Parathyroid adenoma (tissue), 2 donors: ENCODE data around the gene ZNF3.

Source experiments
- H2AFZ ChIP-seq: fragments of 300-600 bp; sonication (generic); one replicate; pipeline ENCODE4 v1.7.0; 2017; ENCODE audit warnings: antibody characterized with exemption, mild to moderate bottlenecking
- H3K27ac ChIP-seq: fragments of 300-600 bp; sonication (generic); one replicate; pipeline ENCODE4 v1.7.0; 2017
- H3K27me3 ChIP-seq: fragments of 300-600 bp; sonication (generic); one replicate; pipeline ENCODE4 v1.7.0; 2017; ENCODE audit warnings: low read length; ENCODE audit not compliant: control insufficient read depth, insufficient read depth
- H3K36me3 ChIP-seq: fragments of 300-600 bp; sonication (generic); one replicate; pipeline ENCODE4 v1.7.0; 2017; ENCODE audit warnings: low read length; ENCODE audit not compliant: control insufficient read depth, insufficient read depth
- H3K4me1 ChIP-seq: fragments of 300-600 bp; sonication (generic); one replicate; pipeline ENCODE4 v1.7.0; 2017; ENCODE audit warnings: control low read depth
- H3K4me2 ChIP-seq: fragments of 300-600 bp; sonication (generic); one replicate; pipeline ENCODE4 v1.7.0; 2017; ENCODE audit warnings: low read length
- H3K4me3 ChIP-seq: fragments of 300-600 bp; sonication (generic); one replicate; pipeline ENCODE4 v1.7.0; 2017; ENCODE audit warnings: low read depth, low read length
- H3K79me2 ChIP-seq: fragments of 300-600 bp; sonication (generic); one replicate; pipeline ENCODE4 v1.7.0; 2017; ENCODE audit warnings: control low read depth
- H3K9ac ChIP-seq: fragments of 300-600 bp; sonication (generic); one replicate; pipeline ENCODE4 v1.7.0; 2017; ENCODE audit warnings: mild to moderate bottlenecking
- H3K9me3 ChIP-seq: fragments of 300-600 bp; sonication (generic); one replicate; pipeline ENCODE4 v1.7.0; 2017; ENCODE audit warnings: low read length; ENCODE audit not compliant: control insufficient read depth
- CTCF ChIP-seq: fragments of 300-600 bp; sonication (generic); IDR thresholded peaks from one replicate; pipeline ENCODE4 v1.7.0; 2017; ENCODE audit warnings: antibody characterized with exemption, mild to moderate bottlenecking
- donor health status: primary hyperparathyroidism.

ZNF3 gene

GRCh38 chr7:100065452-100066186 lies 15.9 kb downstream of the ZNF3 start:
- H3K79me2 ChIP-seq = no peaks in the 10 kb centered on the region
- H3K4me1 ChIP-seq = no peaks in the 10 kb centered on the region
- no peak overlapping the region for H3K4me3 ChIP-seq
- H3K4me2 ChIP-seq = no peak overlapping the region
- no peak overlapping the region for H2AFZ ChIP-seq
- H3K9me3 ChIP-seq = no peaks in the 10 kb centered on the region
- no peaks in the 10 kb centered on the region for H3K27me3 ChIP-seq
- TF ChIP-seq CTCF = no peak
- H3K9ac ChIP-seq = no peak overlapping the region
- H3K27ac ChIP-seq = no peak overlapping the region
- H3K36me3 ChIP-seq = no peaks in the 10 kb centered on the region

- Histone ChIP-seq H3K9ac (no peak overlapping the region), H3K27me3 (no peaks in the 10 kb centered on the region), H3K4me1 (no peaks in the 10 kb centered on the region), H3K4me3 (no peak overlapping the region), H2AFZ (no peak overlapping the region), H3K79me2 (no peaks in the 10 kb centered on the region), H3K36me3 (no peaks in the 10 kb centered on the region), H3K27ac (no peak overlapping the region), H3K9me3 (no peaks in the 10 kb centered on the region), H3K4me2 (no peak overlapping the region)
- no peak for TF ChIP-seq CTCF
Observed at GRCh38 chr7:100064162-100064561, 17.4 kb downstream of the ZNF3 start.

GRCh38 chr7:100063376-100063775 lies 18.1 kb downstream of the ZNF3 start:
- Histone ChIP-seq H3K4me3 (no peak overlapping the region), H3K4me1 (no peaks in the 10 kb centered on the region), H3K4me2 (no peak overlapping the region), H3K9me3 (no peaks in the 10 kb centered on the region), H3K27ac (no peak overlapping the region), H3K36me3 (no peaks in the 10 kb centered on the region), H3K27me3 (no peaks in the 10 kb centered on the region), H3K9ac (no peak overlapping the region), H2AFZ (no peak overlapping the region), H3K79me2 (peaks cover 3% of the 10 kb centered on the region)
- no peak for TF ChIP-seq CTCF

GRCh38 chr7:100061518-100062193 lies 19.9 kb downstream of the ZNF3 start:
- TF ChIP-seq CTCF = no peak
- no peak overlapping the region for H3K27ac ChIP-seq
- H2AFZ ChIP-seq = no peak overlapping the region
- no peak overlapping the region for H3K4me2 ChIP-seq
- H3K79me2 ChIP-seq = peaks cover 3% of the 10 kb centered on the region
- no peaks in the 10 kb centered on the region for H3K36me3 ChIP-seq
- H3K9ac ChIP-seq = no peak overlapping the region
- no peaks in the 10 kb centered on the region for H3K27me3 ChIP-seq
- H3K4me1 ChIP-seq = no peaks in the 10 kb centered on the region
- H3K9me3 ChIP-seq = no peaks in the 10 kb centered on the region
- no peak overlapping the region for H3K4me3 ChIP-seq
